HG02623 (cell line): ENCODE data around the gene PDE10A.
A peak's percentile ranks its signal among the peaks of the same experiment; 100 is the strongest.
"Not testable (repeated sequence)": the region's sequence is repeated elsewhere in the genome, so short reads cannot be mapped to it uniquely, and the experiment has no call there.

Experiments used
- ATAC-seq: cut with Tn5 transposase; IDR thresholded peaks from one replicate; pipeline ENCODE4 v1.9.1; 2021; ENCODE audit warnings: moderate library complexity; ENCODE audit not compliant: unreplicated experiment

The PDE10A gene

DNA sequence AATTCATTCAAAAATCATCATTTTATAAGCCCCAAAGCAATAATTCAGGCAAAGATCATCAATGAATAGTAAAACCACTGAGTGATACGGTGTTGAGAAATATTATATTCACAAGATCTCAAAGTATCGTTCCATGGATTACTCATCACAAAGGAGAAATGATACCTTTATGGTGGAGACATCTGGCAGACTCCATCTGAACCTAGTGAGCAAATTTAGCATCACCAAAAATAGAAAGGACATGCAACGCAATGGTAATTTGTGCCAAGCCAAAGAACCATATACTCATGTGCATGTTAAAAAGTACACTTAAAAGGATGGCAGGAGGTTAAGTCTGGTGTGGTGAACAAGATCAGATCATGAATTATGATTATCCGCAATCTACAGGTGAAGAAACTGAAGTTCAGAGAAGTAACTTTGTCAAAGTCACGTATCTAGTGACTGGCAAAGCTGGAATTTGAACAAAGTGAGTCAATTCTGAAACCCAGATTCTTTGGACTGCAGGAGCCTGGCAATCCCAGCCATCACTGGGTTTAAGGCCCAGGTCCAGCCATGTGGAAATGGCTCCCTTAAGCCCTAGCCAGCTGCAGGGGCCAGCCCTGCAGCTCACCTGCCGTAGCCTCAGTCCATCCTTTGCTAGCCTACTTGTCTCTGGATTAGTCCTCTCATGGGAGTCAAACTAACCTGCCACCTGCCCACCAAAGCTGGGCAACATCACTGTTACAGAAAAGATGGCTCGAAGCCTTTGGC, 68.3 kb downstream of the PDE10A start:
- no peak for ATAC-seq

GRCh38 chr6:165592947-165593346, 70.1 kb downstream of the PDE10A start:
- not testable (repeated sequence) for ATAC-seq

GRCh38 chr6:165588515-165588914, 74.5 kb downstream of the PDE10A start:
- ATAC-seq = no peak

DNA sequence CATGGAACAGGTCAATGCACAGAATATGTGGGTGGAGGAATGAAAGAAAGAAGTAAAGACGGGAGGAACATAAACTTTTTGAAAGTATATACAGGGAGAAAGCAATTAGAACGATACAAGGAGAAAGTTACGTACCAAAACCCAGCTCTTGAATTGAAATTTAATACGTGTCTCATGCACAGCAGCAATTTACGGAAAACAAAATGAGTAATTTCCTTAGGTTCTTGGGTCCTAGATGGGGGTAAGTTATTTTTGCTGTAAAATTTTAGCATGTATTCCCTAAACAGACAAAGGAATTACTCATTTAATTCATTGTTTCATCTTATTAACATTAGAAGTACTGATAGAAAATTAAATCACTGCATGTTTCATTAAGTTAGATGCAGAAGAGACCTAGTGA, 75.8 kb downstream of the PDE10A start:
- no peak for ATAC-seq

- no peak for ATAC-seq
Measured at GRCh38 chr6:165586706-165587105, 76.3 kb downstream of the PDE10A start.

DNA sequence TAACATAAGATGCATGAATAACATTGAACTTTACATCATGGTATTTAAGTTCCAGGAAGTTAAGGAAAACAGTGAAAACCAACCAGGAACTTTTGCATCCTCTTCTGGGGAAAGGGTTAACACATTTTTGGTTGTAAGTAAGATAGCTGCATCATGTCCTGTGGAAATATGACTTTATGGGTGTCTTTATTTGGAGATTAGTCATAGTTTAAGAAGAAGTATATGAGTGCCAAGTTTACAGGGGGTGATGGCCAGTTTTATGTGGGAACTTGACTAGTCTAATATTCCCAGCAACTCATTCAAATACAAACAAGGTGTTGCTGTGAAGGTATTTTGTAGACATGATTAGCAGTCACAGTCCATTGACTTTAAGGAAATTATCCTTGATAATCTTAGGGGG, 78.0 kb downstream of the PDE10A start:
- no peak for ATAC-seq

GRCh38 chr6:165584541-165584940, 78.5 kb downstream of the PDE10A start:
- ATAC-seq = no peak

DNA sequence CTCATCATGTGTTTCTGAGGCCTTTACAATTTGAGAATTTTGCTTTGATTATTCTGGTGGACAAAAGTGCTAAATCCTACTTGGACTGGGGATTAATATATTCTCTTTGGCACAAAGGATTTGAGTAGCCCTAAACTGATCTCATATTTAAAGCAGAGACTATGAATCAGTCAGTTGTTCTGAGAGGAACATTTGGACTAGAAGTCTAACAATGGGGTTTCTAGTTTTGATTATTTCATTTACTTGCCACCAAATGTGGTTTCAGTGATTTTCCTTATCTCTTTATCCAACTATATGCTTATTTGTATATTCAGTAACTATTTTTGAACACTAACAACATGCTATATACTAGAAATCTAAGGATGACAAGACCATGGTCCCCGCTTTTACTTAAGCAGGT, 81.4 kb downstream of the PDE10A start:
- no peak for ATAC-seq

GRCh38 chr6:165580136-165580535, 82.9 kb downstream of the PDE10A start:
- ATAC-seq = no peak

DNA sequence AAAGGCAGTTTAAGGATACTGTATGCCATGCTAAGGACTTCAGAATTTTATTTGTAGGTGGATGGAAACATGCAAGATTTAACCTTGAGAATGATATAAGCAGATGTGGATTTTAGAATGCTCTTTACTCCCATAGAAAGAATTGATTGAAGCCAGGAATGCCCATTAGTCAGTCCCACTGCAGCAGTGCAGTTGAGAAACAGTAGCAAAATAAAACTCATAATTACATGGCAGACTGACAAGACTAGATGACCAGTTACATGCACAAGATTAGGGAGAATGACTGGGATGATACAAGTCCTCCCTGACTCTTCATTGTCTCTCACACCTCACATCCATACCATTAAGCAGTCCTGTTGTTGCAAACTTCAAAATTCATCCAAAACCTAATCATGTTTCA, 83.9 kb downstream of the PDE10A start:
- ATAC-seq = no peak

GRCh38 chr6:165577556-165577955, 85.5 kb downstream of the PDE10A start:
- no peak for ATAC-seq

DNA sequence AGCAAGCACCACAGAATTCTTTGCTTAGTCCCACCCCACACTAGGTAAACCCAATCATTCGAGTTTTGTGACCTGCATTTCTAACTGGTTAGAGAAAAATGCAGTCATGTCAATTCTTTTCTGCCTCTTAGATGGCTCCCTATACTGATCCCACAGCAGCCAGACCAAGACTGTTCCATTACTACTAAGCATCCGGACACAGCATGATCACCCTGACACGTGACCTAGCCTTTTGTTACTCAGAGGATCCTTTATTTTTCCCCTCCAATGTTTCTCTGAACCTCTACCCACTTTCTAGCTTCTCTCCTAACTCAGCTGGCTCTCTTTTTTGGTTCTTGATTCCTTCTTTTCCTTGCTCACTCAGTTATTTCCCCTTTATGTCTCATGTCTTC, 87.9 kb downstream of the PDE10A start:
- ATAC-seq = no peak

DNA sequence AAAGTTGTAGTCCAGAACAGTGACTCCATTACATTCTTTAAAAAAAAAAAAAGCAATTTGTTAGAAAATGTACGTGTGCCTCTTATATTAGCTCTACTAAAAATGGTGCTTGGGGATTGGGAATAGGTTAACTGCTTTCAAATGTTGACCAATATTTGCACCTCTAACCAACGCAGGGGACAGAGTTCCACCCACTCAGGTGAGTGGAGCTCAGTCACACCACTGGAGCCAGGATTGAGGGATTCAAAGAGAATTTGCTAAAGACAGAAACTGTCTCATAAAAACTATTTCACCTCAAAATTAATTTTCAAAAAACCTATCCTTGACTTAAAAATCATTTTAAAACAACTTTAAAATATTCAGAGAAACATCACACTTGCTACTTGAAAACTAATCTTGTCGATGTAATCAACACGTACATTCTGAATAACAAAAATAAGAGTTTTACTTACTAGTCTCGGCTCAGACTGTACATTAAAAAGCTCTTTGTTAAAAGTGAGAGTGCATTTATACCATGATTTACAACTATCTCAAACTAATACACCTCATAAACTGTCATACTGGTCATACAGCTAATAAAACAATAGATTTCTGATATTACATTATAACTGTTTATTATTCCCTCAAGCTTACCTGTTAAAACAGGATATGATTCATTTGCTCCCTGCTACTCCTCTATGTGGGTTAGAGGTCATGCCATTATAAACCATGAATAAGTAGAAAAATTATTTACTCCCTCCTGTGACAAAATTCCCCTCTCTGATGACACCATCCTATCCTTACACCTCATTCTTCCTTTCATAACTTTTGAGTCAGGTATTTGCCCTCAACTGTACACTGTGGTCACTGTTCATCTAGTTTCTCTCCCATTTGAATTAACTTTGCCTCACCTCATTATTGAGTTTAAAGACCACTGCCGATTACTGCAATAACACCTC, 88.6 kb downstream of the PDE10A start:
- ATAC-seq = peak; percentile 43

DNA sequence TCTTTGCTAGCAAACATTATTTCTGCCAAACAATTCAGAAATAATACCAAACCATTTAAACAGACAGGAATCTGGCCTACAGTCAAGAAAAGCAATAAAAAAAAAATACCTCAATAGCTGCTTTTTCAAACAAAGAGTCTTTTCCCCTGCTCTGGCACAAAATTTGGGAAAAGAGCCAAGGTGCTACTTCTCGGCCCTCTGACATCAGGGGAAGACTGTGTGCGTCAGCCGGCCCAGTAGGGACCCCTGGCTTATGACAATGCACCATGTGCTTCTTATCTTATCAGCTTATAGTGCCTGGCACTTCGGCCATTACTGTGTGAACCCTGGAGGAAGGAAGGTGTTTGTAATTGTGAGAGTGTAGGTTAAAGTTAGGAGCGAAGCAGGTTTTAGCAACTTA, 89.4 kb downstream of the PDE10A start:
- no peak for ATAC-seq

DNA sequence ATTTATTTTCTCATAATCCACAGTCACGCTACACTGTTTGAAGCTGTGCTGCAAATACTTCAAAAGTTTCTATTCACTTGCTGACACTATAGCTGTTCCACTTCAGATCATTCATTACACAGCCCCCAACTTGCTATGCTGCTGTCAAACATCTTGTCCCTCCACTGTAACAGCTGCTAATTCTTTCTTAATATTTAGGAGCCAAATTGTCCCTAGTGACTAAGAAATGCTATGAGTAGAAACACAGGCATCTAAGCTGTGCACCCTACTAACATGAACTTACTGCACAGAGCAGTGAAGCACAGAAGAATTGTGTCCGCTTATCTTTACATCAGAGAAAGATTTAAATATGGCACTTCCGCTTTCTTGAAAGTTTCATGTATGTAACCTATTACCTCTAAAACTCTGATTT, 91.3 kb downstream of the PDE10A start:
- ATAC-seq = peak; percentile 64

DNA sequence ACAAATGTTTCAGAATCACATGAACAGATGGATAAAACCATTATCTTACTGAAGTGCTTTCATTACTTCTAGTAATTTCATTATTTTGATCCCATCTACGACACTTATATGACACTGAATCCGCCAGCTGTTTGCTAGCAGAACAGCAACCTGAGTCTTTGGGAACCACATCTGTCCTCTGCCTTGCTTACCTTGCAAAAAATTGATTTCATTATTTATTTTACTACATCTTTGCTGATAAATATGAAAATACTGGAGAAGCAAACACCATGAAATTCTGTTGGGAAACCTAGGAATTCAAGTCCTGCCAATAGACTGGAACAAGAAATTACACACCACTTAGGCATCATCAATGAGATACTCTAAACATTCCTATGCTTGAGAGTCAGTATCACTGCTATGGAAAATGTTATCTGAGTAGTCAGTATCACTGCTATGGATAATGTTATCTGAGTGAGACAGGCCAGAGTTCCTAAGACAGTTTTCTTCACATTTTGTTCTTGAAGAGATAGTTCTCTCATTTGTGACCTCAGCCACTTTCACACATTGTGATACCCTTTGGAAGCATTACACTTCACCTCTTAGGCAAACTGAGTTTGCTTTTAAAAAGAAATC, 91.9 kb downstream of the PDE10A start:
- ATAC-seq = peak; percentile 7

GRCh38 chr6:165568326-165568725, 94.7 kb downstream of the PDE10A start:
- ATAC-seq = no peak

GRCh38 chr6:165566088-165566828, 96.8 kb downstream of the PDE10A start:
- ATAC-seq = no peak

DNA sequence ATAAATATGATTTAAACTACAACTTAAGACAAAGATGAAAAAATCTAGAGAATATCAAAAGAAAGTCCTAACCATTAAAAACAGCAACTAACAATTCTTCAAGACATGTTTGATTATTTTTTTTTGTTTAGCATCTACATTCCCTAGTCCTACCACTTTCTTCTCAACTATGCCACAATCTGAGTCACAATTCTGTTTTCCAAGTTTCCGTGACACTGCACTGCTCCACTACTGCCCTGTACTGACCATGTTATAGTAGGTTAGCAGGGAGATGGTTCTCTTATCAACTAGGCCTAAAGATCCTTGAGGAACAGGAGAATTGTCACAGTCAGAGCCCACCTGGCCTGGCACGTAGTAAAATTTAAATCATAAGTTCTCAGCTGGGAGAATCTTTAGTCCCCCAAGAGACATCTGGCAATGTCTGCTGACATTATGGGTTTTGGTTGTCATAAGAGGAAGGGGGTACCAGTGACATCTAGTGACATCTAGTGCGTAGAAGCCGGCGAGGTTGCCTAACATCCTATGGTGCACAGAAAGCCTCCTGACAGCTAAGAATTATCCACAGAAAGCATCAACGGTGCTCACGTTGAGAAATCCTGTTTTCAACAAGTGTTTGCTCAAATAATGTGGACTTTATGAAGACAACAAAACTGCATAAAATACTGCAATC, 100.5 kb downstream of the PDE10A start:
- ATAC-seq = no peak

GRCh38 chr6:165559632-165560031, 103.4 kb downstream of the PDE10A start:
- no peak for ATAC-seq
